Measurements from ENCODE around the gene IKBKE. TPM values are rescaled to one million over a fixed set of nuclear protein-coding genes. Genes with fewer than 3 reads are reported as not detected.

The IKBKE gene
- total RNA-seq, 1 donor = 23.7 TPM

GRCh38 chr1:206460836-206461426 is 9.3 kb upstream of the IKBKE start:
- no peak for DNase-seq (ENCODE audit: low read depth)
- no peak overlapping the region for H3K4me3 ChIP-seq (ENCODE audit: low read depth, low read length)
- no peak for TF ChIP-seq CTCF (IDR thresholded peaks at IDR 0.05; ENCODE audit: insufficient read depth, low read depth, low read length)

GRCh38 chr1:206461602-206462455 is 8.4 kb upstream of the IKBKE start:
- H3K4me3 ChIP-seq (ENCODE audit: low read depth, low read length) = no peak overlapping the region
- TF ChIP-seq CTCF (IDR thresholded peaks at IDR 0.05; ENCODE audit: insufficient read depth, low read depth, low read length) = peak; percentile 92
- DNase-seq (ENCODE audit: low read depth) = peak; percentile 72

- TF ChIP-seq CTCF (IDR thresholded peaks at IDR 0.05; ENCODE audit: insufficient read depth, low read depth, low read length) = no peak
- DNase-seq (ENCODE audit: low read depth) = no peak
- H3K4me3 ChIP-seq (ENCODE audit: low read depth, low read length) = no peak overlapping the region
Observed at GRCh38 chr1:206463137-206463536, 7.1 kb upstream of the IKBKE start.

- DNase-seq (ENCODE audit: low read depth) = no peak
- no peak for TF ChIP-seq CTCF (IDR thresholded peaks at IDR 0.05; ENCODE audit: insufficient read depth, low read depth, low read length)
- H3K4me3 ChIP-seq (ENCODE audit: low read depth, low read length) = no peak overlapping the region
Observed at GRCh38 chr1:206463911-206464310, 6.4 kb upstream of the IKBKE start.

- TF ChIP-seq CTCF (IDR thresholded peaks at IDR 0.05; ENCODE audit: insufficient read depth, low read depth, low read length) = no peak
- H3K4me3 ChIP-seq (ENCODE audit: low read depth, low read length) = no peak overlapping the region
- peak; percentile 79 for DNase-seq (ENCODE audit: low read depth)
Observed at GRCh38 chr1:206464456-206464964, 5.8 kb upstream of the IKBKE start.

GRCh38 chr1:206465951-206466350 is 4.3 kb upstream of the IKBKE start:
- no peak for DNase-seq (ENCODE audit: low read depth)
- TF ChIP-seq CTCF (IDR thresholded peaks at IDR 0.05; ENCODE audit: insufficient read depth, low read depth, low read length) = no peak
- no peak overlapping the region for H3K4me3 ChIP-seq (ENCODE audit: low read depth, low read length)

All from fibroblast of villous mesenchyme (primary cell).